Nephron (organoid): ENCODE measurements around the gene ACSL1.

Experiments used
- H3K27ac Mint-ChIP-seq, 3 experiments: 2 replicates each; pipeline ENCODE4 v1.8.0; 2020; ENCODE audit warnings: mixed read lengths in 3 of 3, mild to moderate bottlenecking in 2 of 3, moderate library complexity in 1 of 3
- H3K27me3 Mint-ChIP-seq: 2 replicates; pipeline ENCODE4 v1.8.0; 2021; ENCODE audit warnings: low read depth, mild to moderate bottlenecking, moderate library complexity, mixed read lengths
- H3K36me3 Mint-ChIP-seq: 2 replicates; pipeline ENCODE4 v1.8.0; 2020; ENCODE audit warnings: low read depth, mixed read lengths
- H3K4me1 Mint-ChIP-seq: 2 replicates; pipeline ENCODE4 v1.8.0; 2020; ENCODE audit warnings: mixed read lengths
- H3K4me3 Mint-ChIP-seq, 3 experiments: 2 replicates each; pipeline ENCODE4 v1.8.0; 2020; ENCODE audit warnings: mild to moderate bottlenecking in 3 of 3, mixed read lengths in 3 of 3, moderate library complexity in 2 of 3
- H3K9me3 Mint-ChIP-seq: 2 replicates; pipeline ENCODE4 v1.8.0; 2020; ENCODE audit warnings: mixed read lengths
- TF ChIP-seq, protein P1 (sequence below), 3 experiments: fragments of 200-600 bp; sonication (generic); IDR thresholded peaks; one replicate each; pipeline ENCODE4 v1.5.0; 2021; ENCODE audit warnings: antibody characterized with exemption in 3 of 3; ENCODE audit not compliant: unreplicated experiment in 3 of 3

Gene ACSL1, protein sequence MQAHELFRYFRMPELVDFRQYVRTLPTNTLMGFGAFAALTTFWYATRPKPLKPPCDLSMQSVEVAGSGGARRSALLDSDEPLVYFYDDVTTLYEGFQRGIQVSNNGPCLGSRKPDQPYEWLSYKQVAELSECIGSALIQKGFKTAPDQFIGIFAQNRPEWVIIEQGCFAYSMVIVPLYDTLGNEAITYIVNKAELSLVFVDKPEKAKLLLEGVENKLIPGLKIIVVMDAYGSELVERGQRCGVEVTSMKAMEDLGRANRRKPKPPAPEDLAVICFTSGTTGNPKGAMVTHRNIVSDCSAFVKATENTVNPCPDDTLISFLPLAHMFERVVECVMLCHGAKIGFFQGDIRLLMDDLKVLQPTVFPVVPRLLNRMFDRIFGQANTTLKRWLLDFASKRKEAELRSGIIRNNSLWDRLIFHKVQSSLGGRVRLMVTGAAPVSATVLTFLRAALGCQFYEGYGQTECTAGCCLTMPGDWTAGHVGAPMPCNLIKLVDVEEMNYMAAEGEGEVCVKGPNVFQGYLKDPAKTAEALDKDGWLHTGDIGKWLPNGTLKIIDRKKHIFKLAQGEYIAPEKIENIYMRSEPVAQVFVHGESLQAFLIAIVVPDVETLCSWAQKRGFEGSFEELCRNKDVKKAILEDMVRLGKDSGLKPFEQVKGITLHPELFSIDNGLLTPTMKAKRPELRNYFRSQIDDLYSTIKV

DNA sequence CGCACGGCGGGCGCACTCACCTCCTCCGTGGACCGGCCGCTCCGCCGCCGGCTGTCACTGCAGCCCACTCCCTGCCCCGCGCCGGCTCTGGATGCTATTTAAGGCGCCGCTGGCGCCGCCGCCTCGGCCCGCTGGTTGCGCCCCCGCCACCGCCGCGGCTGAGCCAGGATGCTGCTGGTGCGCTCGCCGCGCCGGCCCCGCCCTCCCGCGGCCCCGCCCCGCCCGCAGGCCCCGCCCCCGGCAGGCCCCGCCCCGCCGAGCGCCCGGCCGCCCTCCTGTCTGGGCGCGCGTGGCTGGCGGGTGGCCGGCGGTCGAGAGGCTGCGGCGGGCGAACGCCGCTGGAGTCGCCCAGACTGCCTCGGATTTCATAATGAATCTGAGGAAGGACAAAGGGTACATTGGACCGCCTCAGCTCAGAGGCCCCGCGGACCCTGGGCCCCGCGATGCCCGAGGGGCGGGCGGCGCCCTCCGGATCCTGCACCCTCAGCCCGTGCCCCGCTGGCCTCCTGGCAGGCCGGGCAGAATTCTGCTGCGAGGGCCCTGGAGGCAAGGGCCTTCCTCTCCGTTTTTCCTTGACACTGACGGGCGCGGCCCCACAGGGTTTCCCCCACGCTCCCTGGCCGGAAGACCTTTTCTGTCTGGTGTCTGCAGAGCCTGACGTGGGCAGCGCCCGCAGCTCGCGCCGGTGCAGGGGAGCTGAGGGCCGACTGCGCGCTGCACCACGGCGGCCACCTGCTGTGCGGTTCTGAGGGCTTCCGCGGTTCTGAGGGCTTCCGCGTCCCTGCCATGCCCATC lies at the start of gene ACSL1:
Gene ACSL1, minus strand, starts transcription at position 73 of the 795 bp plus-strand sequence. CDS start 22,454 bp downstream, outside the sequence.
- Mint-ChIP-seq H3K4me1 (peaks cover 26% of the 10 kb centered on the region), H3K9me3 (no peaks in the 10 kb centered on the region), H3K27me3 (peaks cover 63% of the 10 kb centered on the region), H3K4me3 (peak within 1 kb of the TSS; percentile 85 to 94 (median 93)), H3K27ac (peak within 1 kb of the TSS in 1 of 3 experiments; percentile 37), H3K36me3 (no peaks in the 10 kb centered on the region)
- TF ChIP-seq, protein P1, sequence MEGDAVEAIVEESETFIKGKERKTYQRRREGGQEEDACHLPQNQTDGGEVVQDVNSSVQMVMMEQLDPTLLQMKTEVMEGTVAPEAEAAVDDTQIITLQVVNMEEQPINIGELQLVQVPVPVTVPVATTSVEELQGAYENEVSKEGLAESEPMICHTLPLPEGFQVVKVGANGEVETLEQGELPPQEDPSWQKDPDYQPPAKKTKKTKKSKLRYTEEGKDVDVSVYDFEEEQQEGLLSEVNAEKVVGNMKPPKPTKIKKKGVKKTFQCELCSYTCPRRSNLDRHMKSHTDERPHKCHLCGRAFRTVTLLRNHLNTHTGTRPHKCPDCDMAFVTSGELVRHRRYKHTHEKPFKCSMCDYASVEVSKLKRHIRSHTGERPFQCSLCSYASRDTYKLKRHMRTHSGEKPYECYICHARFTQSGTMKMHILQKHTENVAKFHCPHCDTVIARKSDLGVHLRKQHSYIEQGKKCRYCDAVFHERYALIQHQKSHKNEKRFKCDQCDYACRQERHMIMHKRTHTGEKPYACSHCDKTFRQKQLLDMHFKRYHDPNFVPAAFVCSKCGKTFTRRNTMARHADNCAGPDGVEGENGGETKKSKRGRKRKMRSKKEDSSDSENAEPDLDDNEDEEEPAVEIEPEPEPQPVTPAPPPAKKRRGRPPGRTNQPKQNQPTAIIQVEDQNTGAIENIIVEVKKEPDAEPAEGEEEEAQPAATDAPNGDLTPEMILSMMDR (IDR thresholded peaks at IDR 0.05; ENCODE audit: unreplicated experiment in 3 of 3): no peak

DNA sequence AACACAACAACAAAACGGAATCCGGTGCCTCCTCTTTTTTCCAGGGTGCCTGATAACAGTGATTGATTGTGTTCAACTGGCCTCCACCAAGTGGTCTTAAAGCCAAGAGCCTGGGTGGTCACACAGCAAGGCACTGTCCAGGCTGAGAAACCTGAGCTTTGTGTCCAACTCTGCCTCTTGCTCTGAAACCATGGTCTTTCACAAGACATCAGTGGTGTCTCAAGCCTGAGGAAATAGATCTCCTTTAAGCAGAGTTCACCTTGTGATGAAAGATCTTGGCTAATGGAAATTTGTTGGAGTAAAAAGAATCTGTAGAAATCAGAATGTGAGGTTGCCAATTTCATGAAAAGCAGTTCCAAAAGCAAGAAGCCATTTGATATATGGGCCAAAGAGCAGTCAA lies 47.3 kb upstream of the ACSL1 start:
- H3K4me1 Mint-ChIP-seq: peaks cover 10% of the 10 kb centered on the region
- peaks cover 4% of the 10 kb centered on the region for H3K9me3 Mint-ChIP-seq
- H3K27ac Mint-ChIP-seq: peak overlapping the region in 1 of 3 experiments; percentile 13
- H3K36me3 Mint-ChIP-seq: no peaks in the 10 kb centered on the region
- H3K4me3 Mint-ChIP-seq: no peak overlapping the region
- no peaks in the 10 kb centered on the region for H3K27me3 Mint-ChIP-seq
- TF ChIP-seq, protein P1 (IDR thresholded peaks at IDR 0.05; ENCODE audit: unreplicated experiment in 3 of 3): no peak

DNA sequence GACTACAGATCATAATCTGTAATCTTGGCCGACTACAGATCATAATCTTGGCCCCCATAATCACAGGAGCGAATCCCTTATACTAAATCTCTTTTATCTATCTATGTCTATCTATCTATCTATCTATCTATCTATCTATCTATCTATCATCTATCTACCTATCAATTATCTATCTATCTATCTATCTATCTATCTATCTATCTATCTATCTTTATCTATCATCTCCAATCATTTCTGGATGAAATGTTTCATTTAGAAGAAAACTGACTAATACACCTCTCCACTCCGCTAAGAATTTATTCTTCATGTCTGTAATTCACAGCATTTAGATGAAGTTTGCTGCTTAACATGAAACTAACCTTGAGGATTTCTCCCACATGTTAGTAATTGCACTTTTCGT lies 45.0 kb upstream of the ACSL1 start:
- Mint-ChIP-seq H3K27ac (no peak overlapping the region), H3K36me3 (no peaks in the 10 kb centered on the region), H3K27me3 (no peaks in the 10 kb centered on the region), H3K4me3 (no peak overlapping the region), H3K4me1 (peaks cover 10% of the 10 kb centered on the region), H3K9me3 (peaks cover 4% of the 10 kb centered on the region)
- TF ChIP-seq, protein P1 (IDR thresholded peaks at IDR 0.05; ENCODE audit: unreplicated experiment in 3 of 3): no peak

DNA sequence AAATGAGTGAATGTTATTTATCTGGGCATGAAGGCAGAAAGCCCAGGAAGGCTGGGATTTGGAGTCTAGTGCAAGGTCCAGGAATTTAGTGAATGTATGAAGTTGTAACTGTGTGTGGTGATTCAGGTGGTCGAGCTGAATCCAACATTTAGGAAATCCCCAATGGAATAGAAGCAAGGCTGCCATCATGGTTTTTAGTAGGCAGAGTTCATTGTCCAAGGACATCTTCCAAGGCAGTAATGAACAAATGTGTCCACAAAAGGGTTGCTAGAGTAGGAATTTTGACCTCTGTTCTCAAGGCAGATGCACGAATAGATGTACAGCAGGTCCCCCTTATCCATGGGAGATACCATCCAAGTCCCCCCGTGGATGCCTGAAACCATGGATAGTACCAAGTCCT lies 42.9 kb upstream of the ACSL1 start:
- Mint-ChIP-seq H3K27me3 (no peaks in the 10 kb centered on the region), H3K27ac (no peak overlapping the region), H3K4me3 (no peak overlapping the region), H3K4me1 (peaks cover 7% of the 10 kb centered on the region), H3K9me3 (peaks cover 4% of the 10 kb centered on the region), H3K36me3 (no peaks in the 10 kb centered on the region)
- TF ChIP-seq, protein P1 (IDR thresholded peaks at IDR 0.05; ENCODE audit: unreplicated experiment in 3 of 3): no peak

DNA sequence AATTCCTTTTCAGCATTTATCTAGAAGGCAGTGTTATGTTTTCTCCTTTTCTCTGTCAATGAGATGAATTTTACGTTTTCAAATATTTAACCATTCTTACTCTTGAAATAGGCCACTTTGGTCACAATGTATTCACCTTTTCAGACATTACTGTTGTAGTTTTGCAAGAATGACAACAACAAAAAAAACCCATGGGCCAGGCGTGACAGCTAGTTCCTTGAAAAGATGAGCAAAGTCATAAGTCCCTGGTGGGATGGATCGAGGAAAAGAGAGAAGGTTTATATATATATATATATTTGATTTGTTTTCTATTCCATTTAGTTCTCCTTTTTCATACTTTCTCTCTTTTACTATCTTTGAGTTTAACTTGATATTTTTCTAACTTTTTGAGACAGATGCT lies 38.1 kb upstream of the ACSL1 start:
- TF ChIP-seq, protein P1 (IDR thresholded peaks at IDR 0.05; ENCODE audit: unreplicated experiment in 3 of 3): no peak
- H3K27me3 Mint-ChIP-seq: peaks cover 15% of the 10 kb centered on the region

More for the DNA sequence above, 38.1 kb upstream of the ACSL1 start:
- H3K27ac Mint-ChIP-seq: no peak overlapping the region
- no peaks in the 10 kb centered on the region for H3K36me3 Mint-ChIP-seq
- H3K4me1 Mint-ChIP-seq: no peaks in the 10 kb centered on the region
- H3K4me3 Mint-ChIP-seq: no peak overlapping the region
- no peaks in the 10 kb centered on the region for H3K9me3 Mint-ChIP-seq
